GM20000 (cell line): ENCODE data around the gene XYLB.
"Not testable (repeated sequence)": the region's sequence is repeated elsewhere in the genome, so short reads cannot be mapped to it uniquely, and the experiment has no call there.

ENCODE experiments used
- DNase-seq: peaks from one replicate; pipeline ENCODE4 v3.0.0; 2012; ENCODE audit warnings: low spot score
- TF ChIP-seq, protein P1 (sequence below): IDR thresholded peaks from 2 replicates; pipeline ENCODE4 v1.5.1; 2012; ENCODE audit warnings: mild to moderate bottlenecking, control low read depth; ENCODE audit errors: extremely low read depth, missing control alignments

XYLB gene

DNA sequence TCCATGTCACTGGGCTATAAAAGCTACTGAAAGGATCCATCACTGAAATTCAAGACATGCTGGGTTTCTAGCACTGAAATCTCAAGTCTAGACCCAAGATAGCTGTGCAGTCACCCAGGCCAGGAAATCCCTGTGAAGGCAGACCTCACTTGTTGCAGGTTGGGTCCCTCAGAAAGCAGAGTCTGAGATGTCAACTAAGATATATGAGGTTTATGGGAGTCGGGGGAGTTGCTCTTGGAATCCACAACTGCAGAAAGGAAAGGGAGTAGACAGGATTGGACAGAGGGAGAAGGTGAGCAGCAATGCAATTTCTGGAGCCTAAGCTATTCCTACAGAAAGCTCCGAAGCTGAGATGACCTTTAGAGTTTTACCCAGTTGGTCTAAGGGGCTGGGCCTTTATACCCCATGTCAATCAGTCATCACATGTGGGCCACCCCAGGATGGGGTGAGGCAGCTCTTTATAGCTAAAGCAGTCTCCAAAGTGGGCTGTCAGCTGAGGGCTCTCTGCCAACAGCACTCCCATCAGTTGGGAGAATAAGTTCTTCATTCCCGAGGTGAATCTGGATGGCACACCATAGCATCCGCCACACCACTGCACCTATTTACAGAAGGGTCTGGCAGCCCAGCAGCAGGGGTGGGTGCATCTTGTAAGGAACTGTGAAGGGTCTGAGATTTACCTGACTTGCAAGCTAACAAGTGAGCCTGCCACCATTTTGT is 54.8 kb downstream of the XYLB start:
- TF ChIP-seq, protein P1, sequence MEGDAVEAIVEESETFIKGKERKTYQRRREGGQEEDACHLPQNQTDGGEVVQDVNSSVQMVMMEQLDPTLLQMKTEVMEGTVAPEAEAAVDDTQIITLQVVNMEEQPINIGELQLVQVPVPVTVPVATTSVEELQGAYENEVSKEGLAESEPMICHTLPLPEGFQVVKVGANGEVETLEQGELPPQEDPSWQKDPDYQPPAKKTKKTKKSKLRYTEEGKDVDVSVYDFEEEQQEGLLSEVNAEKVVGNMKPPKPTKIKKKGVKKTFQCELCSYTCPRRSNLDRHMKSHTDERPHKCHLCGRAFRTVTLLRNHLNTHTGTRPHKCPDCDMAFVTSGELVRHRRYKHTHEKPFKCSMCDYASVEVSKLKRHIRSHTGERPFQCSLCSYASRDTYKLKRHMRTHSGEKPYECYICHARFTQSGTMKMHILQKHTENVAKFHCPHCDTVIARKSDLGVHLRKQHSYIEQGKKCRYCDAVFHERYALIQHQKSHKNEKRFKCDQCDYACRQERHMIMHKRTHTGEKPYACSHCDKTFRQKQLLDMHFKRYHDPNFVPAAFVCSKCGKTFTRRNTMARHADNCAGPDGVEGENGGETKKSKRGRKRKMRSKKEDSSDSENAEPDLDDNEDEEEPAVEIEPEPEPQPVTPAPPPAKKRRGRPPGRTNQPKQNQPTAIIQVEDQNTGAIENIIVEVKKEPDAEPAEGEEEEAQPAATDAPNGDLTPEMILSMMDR: no peak
- DNase-seq: no peak

DNA sequence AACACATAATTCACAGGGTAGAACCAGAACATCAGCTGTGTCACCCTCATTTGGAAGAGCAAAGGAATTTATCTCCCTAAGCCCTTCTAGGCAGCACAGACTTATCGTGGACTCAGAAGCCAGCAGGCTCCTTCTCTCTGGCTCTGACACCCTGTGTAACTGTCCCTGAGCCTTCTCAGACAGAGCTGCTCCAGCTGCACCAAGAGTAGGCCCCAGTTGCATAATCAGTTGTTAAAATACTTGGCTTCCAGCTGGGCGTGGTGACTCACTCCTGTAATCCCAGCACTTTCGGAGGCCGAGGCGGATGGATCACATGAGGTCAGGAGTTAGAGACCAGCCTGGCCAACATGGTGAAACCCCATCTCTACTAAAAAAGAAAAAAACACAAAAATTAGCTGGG is 57.7 kb downstream of the XYLB start:
- no peak for DNase-seq
- TF ChIP-seq, protein P1: no peak

DNA sequence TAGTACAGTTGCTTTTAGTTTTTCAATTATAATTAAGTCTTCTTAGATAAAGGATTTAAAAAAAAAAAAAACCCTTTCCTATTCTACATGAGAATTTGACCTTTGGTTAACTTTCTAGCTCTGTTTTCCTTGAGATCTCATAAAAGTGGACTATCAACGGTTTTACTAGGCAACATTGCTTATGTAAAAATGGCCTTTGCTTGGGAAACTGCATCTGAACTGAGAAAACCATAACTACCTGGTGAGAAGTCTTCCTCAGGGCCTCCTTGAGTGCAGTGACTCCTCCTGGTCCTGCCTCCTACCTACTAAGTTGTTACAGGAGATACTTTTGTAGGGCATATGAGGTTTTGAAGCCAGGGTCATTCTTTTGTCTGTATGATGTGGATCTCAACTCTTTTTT is 65.0 kb downstream of the XYLB start:
- no peak for DNase-seq
- TF ChIP-seq, protein P1: no peak

DNA sequence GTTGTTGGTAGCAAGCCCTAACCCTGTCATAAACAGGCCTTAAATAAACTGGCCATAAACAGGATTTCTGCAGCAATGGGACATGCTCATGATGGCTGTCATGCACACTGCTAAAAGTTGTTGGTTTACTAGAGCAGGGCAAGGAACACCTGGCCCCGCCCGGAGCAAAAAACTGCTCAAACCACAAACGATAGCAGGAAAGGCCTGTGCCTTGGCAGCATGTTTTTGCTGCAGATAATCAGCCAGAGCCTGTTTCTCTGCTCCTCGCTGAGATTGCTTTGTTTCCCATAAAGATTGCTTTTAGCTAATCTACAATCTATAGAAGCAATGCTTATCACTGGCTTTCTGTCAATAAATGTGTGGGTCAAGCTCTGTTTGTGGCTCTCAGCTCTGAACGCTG is 74.2 kb downstream of the XYLB start:
- not testable (repeated sequence) for DNase-seq

DNA sequence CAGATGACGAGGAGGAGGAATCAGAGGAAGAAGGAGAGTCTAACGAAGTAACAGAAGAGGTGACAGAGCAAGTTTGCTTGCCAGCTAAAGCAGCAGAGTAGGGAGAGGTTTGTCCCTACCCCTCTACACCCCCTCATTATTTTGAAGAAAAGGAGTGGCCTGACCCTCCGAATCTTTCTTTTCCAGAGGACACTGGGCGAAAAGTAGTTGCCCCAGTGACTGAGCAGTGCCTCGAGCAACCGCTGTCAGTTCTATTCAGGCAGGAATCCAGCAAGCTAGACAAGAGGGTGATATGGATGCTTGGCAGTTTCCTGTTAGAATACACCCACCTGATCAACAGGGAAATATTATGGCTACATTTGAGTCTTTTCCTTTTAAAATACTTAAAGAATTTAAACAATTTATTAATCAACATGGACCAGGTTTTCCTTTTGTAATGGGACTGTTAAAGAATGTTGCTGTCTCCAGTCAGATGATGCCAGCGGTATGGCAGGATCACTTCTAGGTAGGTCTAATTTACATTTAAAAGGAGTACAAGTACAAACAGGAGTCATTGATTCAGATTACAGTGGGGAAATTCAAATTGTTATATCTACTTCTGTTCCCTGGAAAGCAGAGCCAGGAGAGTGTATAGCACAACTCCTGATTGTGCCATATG is 75.2 kb downstream of the XYLB start:
- no peak for DNase-seq
- TF ChIP-seq, protein P1: no peak

DNA sequence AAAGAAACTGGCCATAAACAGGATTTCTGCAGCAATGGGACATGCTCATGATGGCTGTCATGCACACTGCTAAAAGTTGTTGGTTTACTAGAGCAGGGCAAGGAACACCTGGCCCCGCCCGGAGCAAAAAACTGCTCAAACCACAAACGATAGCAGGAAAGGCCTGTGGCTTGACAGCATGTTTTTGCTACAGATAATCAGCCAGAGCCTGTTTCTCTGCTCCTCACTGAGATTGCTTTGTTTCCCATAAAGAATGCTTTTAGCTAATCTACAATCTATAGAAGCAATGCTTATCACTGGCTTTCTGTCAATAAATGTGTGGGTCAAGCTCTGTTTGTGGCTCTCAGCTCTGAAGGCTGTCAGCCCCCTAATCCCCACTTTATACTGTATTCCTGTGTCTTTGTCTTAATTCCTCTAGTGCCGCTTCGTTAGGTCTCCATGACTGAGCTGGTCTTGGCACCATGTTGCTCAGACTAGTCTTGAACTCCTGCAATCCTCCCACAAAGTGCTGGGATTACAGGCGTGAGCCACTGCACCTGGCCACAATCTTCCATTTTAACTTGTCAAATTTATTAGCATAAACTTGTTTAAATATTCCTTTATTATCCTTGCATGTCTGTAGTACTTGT is 80.3 kb downstream of the XYLB start:
- DNase-seq: not testable (repeated sequence)

DNA sequence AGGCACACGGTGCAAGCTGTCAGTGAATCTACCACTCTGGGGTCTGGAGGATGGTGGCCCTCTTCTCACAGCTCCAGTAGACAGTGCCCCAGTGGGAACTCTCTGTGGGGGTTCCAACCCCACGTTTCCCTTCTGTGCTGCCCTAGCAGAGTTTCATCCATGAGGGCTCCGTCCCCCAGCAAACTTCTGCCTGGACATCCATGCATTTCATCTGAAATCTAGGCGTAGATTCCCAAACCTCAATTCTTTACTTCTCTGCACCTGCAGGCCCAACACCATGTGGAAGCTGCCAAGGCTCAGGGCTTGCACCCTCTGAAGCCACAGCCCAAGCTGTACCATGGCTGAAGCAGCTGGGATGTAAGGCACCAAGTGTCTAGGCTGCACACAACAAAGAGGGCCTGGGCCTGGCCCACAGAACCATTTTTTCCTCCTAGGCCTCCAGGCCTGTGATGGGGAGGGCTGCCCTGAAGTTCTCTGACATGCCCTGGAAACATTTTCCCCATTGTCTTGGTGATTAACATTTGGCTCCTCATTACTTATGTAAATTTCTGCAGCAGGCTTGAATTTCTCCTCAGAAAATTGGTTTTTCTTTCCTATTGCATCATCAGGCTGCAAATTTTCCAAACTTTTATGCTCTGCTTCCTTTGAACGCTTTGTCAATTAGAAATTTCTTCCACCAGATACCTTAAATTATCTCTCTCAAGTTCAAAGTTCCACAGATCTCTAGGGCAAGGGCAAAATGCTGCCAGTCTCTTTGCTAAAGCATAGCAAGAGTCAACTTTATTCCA is 86.5 kb downstream of the XYLB start:
- not testable (repeated sequence) for DNase-seq

DNA sequence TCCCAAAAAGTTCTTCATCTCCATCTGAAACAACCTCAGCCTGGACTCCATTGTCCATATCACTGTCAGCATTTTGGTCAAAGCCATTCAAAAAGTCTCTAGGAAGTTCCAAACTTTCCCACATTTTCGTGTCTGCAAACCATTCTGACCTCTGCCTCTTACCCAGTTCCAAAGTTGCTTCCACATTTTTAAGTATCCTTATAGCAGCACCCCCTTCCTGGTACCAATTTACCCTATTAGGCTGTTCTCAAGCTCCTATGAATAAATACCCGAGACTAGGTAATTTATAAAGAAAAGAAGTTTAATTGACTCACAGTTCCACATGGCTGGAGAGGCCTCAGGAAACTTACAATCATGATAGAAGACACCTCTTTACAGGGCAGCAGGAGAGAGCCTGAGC is 87.1 kb downstream of the XYLB start:
- not testable (repeated sequence) for DNase-seq

DNA sequence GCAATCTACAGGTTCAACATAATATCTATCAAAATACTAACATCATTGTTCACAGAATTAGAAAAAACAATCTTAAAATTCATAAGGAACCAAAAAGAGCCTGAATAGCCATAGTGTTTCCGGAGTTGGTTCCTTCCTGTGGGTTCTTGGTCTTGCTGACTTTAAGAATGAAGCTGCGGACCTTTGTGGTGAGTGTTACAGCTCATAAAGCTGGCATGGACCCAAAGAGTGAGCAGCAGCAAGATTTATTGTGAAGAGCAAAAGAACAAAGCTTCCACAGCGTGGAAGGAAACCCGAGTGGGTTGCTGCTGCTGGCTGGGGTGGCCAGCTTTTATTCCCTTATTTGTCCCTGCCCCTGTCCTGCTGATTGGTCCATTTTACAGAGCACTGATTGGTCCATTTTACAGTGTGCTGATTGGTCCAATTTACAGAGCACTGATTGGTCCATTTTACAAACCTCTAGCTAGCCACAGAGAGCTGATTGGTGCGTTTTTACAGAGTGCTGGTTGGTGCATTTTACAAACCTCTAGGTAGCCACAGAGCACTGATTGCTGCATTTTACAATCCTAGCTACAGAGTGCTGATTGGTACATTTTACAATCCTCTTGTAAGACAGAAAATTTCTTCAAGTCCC is 92.0 kb downstream of the XYLB start:
- not testable (repeated sequence) for DNase-seq

DNA sequence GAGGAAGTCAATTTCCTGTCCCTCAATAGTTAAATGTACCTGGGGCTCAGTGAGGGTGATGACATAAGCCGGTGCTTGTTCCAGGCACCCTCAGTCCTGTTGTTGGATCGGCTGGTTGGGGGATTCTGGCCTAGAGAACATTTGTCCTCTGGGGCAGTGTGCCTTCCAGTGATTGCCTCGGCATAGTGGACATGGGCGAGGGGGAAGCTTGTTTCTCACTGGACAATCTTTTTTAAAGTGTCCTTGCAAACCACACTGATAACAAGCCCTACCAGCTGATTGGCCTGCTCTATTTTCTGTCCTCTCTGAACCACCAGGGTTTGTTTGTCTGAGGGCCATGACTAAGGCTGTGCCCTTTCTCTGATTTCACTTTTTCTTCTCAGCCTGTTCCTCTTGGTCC is 96.6 kb downstream of the XYLB start:
- DNase-seq: not testable (repeated sequence)
